M059J (cell line): ENCODE results near the gene RPL41. TPM values are rescaled to one million over a fixed set of nuclear protein-coding genes. Genes with fewer than 3 reads are reported as not detected.
"Not testable (repeated sequence)": the region's sequence is repeated elsewhere in the genome, so short reads cannot be mapped to it uniquely, and the experiment has no call there.

Experiments used
- DNase-seq: peaks from one replicate; pipeline ENCODE4 v3.0.0-alpha.2; 2012; ENCODE audit warnings: low read depth
- total RNA-seq: library from RNA; depleted of rRNA; stranded (reverse); fragments of >200 nt; shearing (Covaris generic); gene quantifications from 2 replicates; pipeline ENCODE4 v1.2.3, GENCODE V29; 2014; rRNA removed

The RPL41 gene
- 2,885 and 2,938 TPM in 2 replicates for total RNA-seq

DNA sequence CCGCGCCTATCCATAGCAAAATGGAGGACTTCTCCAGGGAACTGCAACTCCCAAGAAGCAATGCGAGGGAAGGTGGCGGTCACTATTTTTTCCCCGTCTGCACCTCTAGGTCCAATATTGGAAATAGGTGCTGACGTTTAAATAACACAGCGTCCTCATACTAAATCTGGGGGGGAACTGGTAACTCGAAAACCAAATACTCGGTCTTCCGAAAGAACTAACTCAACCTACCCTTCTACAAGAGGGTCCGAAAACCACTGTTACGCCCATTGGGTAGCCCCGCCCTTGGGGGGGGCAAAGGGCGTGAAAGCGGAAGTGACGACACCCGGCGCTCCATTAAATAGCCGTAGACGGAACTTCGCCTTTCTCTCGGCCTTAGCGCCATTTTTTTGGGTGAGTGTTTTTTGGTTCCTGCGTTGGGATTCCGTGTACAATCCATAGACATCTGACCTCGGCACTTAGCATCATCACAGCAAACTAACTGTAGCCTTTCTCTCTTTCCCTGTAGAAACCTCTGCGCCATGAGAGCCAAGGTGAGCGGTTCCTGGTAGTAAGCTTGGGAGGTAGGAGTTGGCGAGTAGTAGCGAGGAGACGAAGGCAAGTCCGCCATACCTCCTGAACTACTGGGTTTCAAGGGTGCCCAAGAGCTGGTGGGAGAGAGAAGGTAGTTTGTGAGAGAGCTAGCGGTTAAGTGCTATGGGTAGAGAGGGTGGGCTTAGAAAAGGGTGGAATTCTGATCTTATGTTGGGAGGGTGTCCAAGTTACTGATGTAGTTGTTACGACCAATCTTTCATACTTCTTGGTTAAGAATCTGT, at the start of gene RPL41:
Gene RPL41 (plus strand): TSS at position 367 of the 815 bp plus-strand sequence.
- peak; percentile 91 for DNase-seq

DNA sequence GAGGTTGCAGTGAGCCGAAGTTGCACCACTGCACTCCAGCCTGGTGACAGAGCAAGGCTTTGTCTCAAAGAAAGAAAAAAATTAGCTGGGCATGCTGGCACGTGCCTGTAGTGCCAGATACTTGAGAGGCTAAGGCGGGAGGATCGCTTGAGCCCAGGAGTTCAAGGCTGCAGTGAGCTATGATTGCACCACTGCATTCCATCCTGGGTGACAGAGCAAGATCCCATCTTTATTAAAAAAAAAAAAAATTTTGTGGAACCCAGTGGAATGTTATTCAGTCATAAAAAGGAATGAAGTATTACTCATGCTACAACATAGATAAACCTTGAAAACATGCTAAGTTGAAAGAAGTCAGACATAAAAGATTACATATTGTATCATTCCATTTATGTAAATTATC, 44.8 kb upstream of the RPL41 start:
- DNase-seq = peak; percentile 35

DNA sequence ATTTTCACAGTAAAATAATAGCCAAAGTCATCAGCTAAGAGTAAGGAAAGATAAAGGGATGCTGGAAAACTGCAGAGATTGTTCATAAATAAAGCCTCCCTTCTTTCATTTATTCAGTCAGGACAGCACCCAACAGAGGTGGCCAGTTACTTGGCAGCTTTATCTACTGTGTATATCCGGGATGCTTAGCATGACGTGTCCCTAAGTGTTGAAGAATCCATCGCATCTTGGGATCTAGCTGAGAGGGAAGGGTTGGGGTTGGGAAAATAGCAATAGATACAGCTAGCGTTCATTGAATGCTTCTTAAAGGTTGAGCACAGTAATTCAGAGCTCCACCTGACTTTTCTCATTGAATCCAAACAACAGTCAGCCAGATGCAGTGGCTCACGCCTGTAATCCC, 42.0 kb upstream of the RPL41 start:
- no peak for DNase-seq

GRCh38 chr12:56077966-56078365, 38.5 kb upstream of the RPL41 start:
- DNase-seq = not testable (repeated sequence)

- DNase-seq = no peak
Measured at GRCh38 chr12:56078427-56078826, 38.0 kb upstream of the RPL41 start.

GRCh38 chr12:56078931-56079722, 37.3 kb upstream of the RPL41 start:
- DNase-seq = peak; percentile 86

- DNase-seq = peak; percentile 84
Measured at GRCh38 chr12:56079723-56080555, 36.5 kb upstream of the RPL41 start, which contains the start of gene ERBB3. Gene ERBB3, plus strand, starts transcription at chr12:56080165. Its CDS starts 136 bp downstream, at chr12:56080301.

- DNase-seq = no peak
Measured at GRCh38 chr12:56080556-56081138, 35.8 kb upstream of the RPL41 start.

DNA sequence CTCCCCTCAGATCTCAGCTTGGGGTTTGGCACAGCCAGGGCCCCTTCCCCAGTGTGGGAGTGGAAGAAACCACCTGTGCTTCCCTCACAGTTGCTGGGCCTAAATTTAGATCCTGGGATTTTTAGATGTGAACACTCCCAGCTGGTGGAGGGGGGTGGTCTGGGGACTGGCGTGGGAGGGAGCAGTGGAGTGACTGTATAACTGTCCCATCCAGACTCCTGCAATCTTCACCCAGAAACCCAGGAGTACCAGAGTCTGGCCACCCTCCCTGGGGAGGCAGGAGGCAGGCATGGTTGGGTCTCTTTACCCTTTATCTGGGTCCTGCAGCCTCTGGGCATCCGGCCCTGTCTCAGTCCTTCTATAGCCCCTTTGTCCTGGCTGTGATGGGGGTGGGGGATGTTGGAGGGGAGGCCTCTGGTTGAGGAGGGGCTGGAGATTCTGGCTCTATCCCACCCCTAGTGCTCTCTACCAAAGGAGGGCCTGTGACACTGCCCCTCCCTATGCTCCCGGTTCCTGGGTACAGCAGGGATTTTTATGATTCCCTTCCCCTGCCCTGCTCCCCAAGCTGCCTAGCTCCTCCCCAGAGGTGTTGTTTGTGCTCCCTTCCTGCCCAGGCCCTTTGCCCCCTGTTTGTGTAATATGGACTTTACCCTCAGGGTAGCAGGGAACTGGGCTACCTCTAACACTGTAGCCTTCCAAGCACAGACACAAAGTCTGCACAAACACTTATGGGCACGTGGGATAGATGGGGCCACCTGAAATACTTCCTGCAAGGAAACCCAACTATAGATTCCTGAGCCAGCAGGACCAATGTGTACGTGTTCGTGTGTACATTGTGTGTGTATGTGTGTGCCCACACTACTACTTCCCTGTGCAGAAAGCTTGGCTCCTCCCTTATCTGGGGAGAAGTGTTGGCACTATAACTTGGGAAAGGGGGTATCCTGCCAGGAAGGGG, 34.8 kb upstream of the RPL41 start:
- DNase-seq = no peak

- DNase-seq = no peak
Measured at GRCh38 chr12:56082382-56082781, 34.1 kb upstream of the RPL41 start.

DNA sequence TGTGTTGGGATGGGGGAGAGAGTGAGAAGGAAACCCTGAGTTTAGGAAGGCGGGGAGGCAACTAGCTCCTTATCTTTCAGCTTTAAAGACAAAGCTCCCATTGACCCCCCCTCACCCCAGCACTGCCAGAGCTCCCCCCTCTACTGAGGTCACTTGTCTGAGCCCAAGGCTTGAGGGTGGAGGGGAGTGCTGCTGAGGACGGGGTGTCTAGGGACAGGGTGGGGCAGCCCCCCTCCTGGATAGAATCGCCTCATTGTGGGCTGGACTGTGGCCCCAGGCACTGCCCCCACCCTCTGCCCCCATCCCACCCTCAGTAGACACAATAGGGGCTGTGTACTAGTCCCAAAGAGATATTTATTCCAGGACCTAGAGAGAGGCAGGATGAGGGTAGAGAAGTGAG, 33.5 kb upstream of the RPL41 start:
- no peak for DNase-seq

- DNase-seq = no peak
Measured at GRCh38 chr12:56084958-56085543, 31.4 kb upstream of the RPL41 start.

DNA sequence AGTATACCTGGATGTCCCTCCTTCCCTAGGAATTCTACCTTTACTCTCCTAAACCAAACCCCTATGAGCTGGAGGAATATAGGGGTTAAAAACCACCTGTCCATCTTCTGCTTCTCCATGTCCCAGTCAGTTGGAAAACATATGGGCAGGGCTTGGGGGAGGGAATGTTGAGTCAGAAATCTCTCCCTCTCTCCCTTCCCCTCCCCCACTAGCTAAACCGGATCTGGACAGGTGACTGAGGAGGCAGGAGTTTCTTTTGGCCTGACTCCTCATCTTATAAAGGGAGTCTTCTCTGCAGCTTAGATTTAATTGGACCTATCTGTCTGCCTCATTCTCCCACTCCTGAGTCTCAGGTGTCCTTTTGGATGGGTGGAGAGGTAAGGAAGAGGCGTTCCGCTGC, 30.3 kb upstream of the RPL41 start:
- DNase-seq = no peak

DNA sequence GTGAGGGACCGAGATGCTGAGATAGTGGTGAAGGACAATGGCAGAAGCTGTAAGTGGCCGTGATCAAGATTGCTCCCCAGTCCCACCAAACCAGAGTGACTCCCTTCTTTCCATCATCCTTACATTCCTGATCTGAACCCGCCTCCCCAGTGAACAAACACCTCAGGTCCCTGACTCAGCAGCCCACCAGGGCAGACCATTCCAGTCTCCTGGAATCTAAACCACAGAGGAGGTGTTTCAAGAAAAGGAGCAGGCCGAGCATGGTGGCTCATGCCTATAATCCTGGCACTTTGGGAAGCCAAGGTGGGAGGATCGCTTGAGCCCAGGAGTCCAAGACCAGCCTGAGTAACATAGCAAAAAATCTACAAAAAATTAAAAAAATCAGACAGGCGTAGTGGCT, 29.8 kb upstream of the RPL41 start:
- no peak for DNase-seq

GRCh38 chr12:56087220-56087619, 29.2 kb upstream of the RPL41 start:
- DNase-seq = no peak

DNA sequence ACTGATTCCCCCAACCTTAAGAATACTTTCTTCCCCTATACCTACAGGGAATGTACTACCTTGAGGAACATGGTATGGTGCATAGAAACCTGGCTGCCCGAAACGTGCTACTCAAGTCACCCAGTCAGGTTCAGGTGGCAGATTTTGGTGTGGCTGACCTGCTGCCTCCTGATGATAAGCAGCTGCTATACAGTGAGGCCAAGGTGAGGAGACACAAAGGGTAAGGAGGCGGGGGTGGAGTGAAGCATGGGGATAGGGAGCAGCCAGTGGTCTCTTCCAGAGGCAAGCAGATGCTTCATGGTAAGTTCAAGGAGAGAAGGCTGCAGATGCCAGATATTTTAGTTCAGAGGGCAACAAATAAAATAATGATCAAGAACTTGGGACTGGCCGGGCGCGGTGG, 18.7 kb upstream of the RPL41 start:
- no peak for DNase-seq

GRCh38 chr12:56098592-56098991, 17.8 kb upstream of the RPL41 start:
- no peak for DNase-seq

GRCh38 chr12:56099787-56100186, 16.6 kb upstream of the RPL41 start:
- DNase-seq = no peak

GRCh38 chr12:56101045-56101444, 15.4 kb upstream of the RPL41 start:
- DNase-seq = no peak

GRCh38 chr12:56102683-56103065, 13.8 kb upstream of the RPL41 start:
- no peak for DNase-seq
